ENCODE results near the gene NAA25. TPM values are rescaled to one million over a fixed set of nuclear protein-coding genes. Genes with fewer than 3 reads are reported as not detected.

The NAA25 gene
- polyA plus RNA-seq, 1 of the 3 experiments (the other 2 are of a cell fraction) = 4.4 TPM

DNA sequence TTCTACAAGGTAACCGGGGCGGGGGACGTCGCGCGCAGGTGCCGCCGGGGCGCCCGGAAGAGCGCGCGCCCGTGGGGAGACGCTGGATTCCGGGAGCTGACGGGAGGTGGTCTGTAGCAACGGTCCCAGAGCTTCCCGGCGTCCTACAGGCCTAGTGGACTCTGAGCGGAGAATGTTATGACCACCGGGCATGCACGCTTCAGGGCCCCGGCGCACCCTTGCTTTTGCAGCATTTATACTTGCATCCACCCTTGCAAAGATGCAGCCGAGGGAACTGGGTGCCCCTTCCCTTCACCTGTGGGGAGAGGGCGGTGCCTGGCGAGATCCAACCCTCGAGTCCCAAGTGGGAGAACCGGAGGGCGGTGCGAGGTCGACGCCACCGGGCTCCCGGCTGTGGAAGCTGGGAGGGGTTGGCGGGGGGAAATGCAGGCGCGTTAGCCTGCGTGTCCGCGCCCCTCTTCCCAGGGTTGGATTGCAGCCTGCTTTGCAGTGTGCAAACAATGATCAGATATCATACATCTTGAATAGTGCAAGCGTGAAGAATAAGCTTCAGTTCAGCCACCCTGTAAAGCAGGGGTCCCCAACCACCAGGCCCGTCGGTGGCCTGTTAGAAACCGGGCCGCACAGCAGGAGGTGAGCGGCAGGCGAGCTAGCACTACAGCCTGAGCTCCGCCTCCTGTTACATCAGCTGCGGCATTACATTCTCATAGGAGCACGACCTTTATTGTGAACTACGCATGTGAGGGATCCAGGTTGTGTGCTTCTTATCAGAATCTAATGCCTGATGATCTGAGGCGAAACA, 94.8 kb downstream of the NAA25 start (continued):
- TF ChIP-seq RXRA (IDR thresholded peaks at IDR 0.05; ENCODE audit: borderline replicate concordance, low read depth) (no peak), JUND (IDR thresholded peaks at IDR 0.05) (no peak)
- TF ChIP-seq, protein P1, sequence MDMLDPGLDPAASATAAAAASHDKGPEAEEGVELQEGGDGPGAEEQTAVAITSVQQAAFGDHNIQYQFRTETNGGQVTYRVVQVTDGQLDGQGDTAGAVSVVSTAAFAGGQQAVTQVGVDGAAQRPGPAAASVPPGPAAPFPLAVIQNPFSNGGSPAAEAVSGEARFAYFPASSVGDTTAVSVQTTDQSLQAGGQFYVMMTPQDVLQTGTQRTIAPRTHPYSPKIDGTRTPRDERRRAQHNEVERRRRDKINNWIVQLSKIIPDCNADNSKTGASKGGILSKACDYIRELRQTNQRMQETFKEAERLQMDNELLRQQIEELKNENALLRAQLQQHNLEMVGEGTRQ (IDR thresholded peaks at IDR 0.05; ENCODE audit: borderline replicate concordance, low read depth, low read length) = no peak

DNA sequence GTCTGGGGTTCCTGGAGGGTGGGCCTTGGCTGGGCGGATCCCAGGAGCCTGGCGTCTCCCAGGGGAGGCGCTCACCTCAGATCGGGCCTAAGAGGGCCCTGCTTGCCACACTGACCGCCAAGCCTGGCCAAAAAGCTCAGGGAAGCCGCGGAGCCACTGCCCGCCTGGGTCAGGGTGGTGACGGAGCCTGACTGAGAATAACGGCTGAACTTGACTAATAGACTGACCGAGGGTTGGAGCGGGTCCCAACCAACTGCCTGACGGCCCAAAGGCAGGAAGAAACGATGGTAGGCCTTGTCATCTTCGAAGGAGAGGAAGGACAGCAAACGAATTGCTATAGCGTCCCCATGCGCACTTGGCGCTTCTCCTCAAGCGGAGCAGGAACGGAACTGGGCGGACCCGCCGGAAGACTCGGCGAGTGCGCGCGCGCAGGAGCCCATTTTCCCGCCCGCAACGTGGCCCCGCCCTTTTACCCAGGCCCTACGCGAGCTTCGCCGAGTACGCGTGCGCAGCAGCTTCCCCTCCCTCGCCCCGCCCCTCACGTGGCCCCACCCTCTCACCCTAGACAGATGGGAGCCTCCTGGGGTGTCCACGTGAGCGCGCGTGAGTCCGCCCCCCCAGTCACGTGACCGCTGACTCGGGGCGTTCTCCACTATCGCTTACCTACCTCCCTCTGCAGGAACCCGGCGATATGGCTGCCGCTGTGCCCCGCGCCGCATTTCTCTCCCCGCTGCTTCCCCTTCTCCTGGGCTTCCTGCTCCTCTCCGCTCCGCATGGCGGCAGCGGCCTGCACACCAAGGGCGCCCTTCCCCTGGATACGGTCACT, 95.6 kb downstream of the NAA25 start, which contains the start of the genes ERP29 and TMEM116:
ERP29 (plus strand) TSS at position 652 of the 826 bp plus-strand sequence; CDS start at position 692, 40 bp downstream.
TMEM116 (minus strand) TSS at position 391 of the 826 bp plus-strand sequence. CDS start 7,895 bp downstream, outside the sequence.
- peak within 1 kb of the TSS; percentile 85 for H2AFZ ChIP-seq (ENCODE audit: low read depth)
- H3K27me3 ChIP-seq (ENCODE audit: insufficient read depth) = no peaks in the 10 kb centered on the region
- no peaks in the 10 kb centered on the region for H3K9me3 ChIP-seq
- H3K4me2 ChIP-seq = peak within 1 kb of the TSS; percentile 97
- DNase-seq = peak; percentile 100
- peaks cover 8 to 14% of the 10 kb centered on the region in 2 experiments; a peak in 1 of 4 replicates for H3K4me1 ChIP-seq (ENCODE audit: control insufficient read depth in 1 of 2, insufficient read depth in 2 of 2, low read depth in 1 of 2, low read length in 1 of 2)
- CTCF ChIA-PET = interaction anchor here (0.9 to 1.5 kb wide), 4 partner anchors 10 to 374 kb away, joined by 3 to 7 read pairs (median 3); no protein-coding TSS in a partner anchor
- no peaks in the 10 kb centered on the region; the same call in 1 of the 2 replicates for H4K20me1 ChIP-seq (ENCODE audit: insufficient read depth)
- under 1% methylated on average over 15 of the region's 67 CpGs for WGBS (ENCODE audit: low lambda C conversion rate)
- H3F3A ChIP-seq (replicated peaks; ENCODE audit: insufficient read depth) = peaks cover 20% of the 10 kb centered on the region
- POLR2A ChIA-PET = interaction anchor here (0.9 to 2.0 kb wide), 4 partner anchors 12 to 20 kb away, joined by 3 to 8 read pairs (median 5); no protein-coding TSS in a partner anchor
- peaks cover 14 to 15% of the 10 kb centered on the region in 2 experiments for H3K36me3 ChIP-seq (replicated peaks in 1 of 2; ENCODE audit: control insufficient read depth in 1 of 2, insufficient read depth in 2 of 2, low read length in 1 of 2)
- H3K9ac ChIP-seq = peak within 1 kb of the TSS; percentile 88
- peak within 1 kb of the TSS; percentile 91 to 95 for H3K27ac ChIP-seq (ENCODE audit: low read depth in 2 of 2, low read length in 1 of 2)
- no peaks in the 10 kb centered on the region for H3K9me2 ChIP-seq
- H3K4me3 ChIP-seq (ENCODE audit: low read depth in 2 of 2, low read length in 1 of 2) = peak within 1 kb of the TSS; percentile 87 to 94
- peaks cover 64% of the 10 kb centered on the region for H3K79me2 ChIP-seq (ENCODE audit: insufficient read depth)
- no peak; the same call in 1 of the 2 replicates for TF ChIP-seq ELF1 (IDR thresholded peaks at IDR 0.05)
- TF ChIP-seq FOXJ3 (CRISPR knock-in tag; IDR thresholded peaks at IDR 0.05) = no peak
- TF ChIP-seq EZH2phosphoT487 (IDR thresholded peaks at IDR 0.05; ENCODE audit: borderline replicate concordance, low read depth) = no peak
- TF ChIP-seq, protein P2, sequence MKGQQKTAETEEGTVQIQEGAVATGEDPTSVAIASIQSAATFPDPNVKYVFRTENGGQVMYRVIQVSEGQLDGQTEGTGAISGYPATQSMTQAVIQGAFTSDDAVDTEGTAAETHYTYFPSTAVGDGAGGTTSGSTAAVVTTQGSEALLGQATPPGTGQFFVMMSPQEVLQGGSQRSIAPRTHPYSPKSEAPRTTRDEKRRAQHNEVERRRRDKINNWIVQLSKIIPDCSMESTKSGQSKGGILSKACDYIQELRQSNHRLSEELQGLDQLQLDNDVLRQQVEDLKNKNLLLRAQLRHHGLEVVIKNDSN (IDR thresholded peaks at IDR 0.05; ENCODE audit: borderline replicate concordance, low read depth) = peak; percentile 98
- TF ChIP-seq, protein P3, sequence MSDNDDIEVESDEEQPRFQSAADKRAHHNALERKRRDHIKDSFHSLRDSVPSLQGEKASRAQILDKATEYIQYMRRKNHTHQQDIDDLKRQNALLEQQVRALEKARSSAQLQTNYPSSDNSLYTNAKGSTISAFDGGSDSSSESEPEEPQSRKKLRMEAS (IDR thresholded peaks at IDR 0.05; ENCODE audit: low read depth) = peak; percentile 98
- peak; percentile 61; the same call in 1 of the 2 replicates for TF ChIP-seq SIN3A (IDR thresholded peaks at IDR 0.05; ENCODE audit: borderline replicate concordance, low read depth, low read length)
- no peak for TF ChIP-seq SMC3 (IDR thresholded peaks at IDR 0.05; ENCODE audit: low read depth, low read length)
- TF ChIP-seq YY1 (IDR thresholded peaks at IDR 0.05; ENCODE audit: low read depth) = peak; percentile 83; the same call in 1 of the 2 replicates
- peak; percentile 86 for TF ChIP-seq MXI1 (IDR thresholded peaks at IDR 0.05; ENCODE audit: low read depth, low read length)
- TF ChIP-seq, protein P4, sequence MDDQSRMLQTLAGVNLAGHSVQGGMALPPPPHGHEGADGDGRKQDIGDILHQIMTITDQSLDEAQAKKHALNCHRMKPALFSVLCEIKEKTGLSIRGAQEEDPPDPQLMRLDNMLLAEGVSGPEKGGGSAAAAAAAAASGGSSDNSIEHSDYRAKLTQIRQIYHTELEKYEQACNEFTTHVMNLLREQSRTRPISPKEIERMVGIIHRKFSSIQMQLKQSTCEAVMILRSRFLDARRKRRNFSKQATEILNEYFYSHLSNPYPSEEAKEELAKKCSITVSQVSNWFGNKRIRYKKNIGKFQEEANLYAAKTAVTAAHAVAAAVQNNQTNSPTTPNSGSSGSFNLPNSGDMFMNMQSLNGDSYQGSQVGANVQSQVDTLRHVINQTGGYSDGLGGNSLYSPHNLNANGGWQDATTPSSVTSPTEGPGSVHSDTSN (IDR thresholded peaks at IDR 0.05) = 0 out of 2 replicates have a peak, but pooled peaks have one; percentile 2
- TF ChIP-seq, protein P5, sequence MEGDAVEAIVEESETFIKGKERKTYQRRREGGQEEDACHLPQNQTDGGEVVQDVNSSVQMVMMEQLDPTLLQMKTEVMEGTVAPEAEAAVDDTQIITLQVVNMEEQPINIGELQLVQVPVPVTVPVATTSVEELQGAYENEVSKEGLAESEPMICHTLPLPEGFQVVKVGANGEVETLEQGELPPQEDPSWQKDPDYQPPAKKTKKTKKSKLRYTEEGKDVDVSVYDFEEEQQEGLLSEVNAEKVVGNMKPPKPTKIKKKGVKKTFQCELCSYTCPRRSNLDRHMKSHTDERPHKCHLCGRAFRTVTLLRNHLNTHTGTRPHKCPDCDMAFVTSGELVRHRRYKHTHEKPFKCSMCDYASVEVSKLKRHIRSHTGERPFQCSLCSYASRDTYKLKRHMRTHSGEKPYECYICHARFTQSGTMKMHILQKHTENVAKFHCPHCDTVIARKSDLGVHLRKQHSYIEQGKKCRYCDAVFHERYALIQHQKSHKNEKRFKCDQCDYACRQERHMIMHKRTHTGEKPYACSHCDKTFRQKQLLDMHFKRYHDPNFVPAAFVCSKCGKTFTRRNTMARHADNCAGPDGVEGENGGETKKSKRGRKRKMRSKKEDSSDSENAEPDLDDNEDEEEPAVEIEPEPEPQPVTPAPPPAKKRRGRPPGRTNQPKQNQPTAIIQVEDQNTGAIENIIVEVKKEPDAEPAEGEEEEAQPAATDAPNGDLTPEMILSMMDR (IDR thresholded peaks at IDR 0.05) = peak; percentile 47
- TF ChIP-seq, protein P6, sequence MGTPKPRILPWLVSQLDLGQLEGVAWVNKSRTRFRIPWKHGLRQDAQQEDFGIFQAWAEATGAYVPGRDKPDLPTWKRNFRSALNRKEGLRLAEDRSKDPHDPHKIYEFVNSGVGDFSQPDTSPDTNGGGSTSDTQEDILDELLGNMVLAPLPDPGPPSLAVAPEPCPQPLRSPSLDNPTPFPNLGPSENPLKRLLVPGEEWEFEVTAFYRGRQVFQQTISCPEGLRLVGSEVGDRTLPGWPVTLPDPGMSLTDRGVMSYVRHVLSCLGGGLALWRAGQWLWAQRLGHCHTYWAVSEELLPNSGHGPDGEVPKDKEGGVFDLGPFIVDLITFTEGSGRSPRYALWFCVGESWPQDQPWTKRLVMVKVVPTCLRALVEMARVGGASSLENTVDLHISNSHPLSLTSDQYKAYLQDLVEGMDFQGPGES (IDR thresholded peaks at IDR 0.05; ENCODE audit: low read depth, low read length) = no peak
- TF ChIP-seq FOXM1 (IDR thresholded peaks at IDR 0.05; ENCODE audit: low read depth) = no peak
- no peak for TF ChIP-seq MEF2A (IDR thresholded peaks at IDR 0.05; ENCODE audit: borderline replicate concordance, low read depth)
- TF ChIP-seq, protein P1 (IDR thresholded peaks at IDR 0.05; ENCODE audit: borderline replicate concordance, low read depth, low read length) = peak; percentile 97
- no peak for TF ChIP-seq FOSL2 (IDR thresholded peaks at IDR 0.05; ENCODE audit: borderline replicate concordance, low read depth)
- TF ChIP-seq POLR2AphosphoS5 (IDR thresholded peaks at IDR 0.05; ENCODE audit: low read depth, low read length) = peak; percentile 97
- TF ChIP-seq JUND (IDR thresholded peaks at IDR 0.05) = no peak
- TF ChIP-seq TAF1 (IDR thresholded peaks at IDR 0.05; ENCODE audit: borderline replicate concordance, low read depth, low read length) = peak; percentile 41; the same call in 1 of the 2 replicates
- no peak for TF ChIP-seq RXRA (IDR thresholded peaks at IDR 0.05; ENCODE audit: borderline replicate concordance, low read depth)

Measured in SK-N-SH (cell line).